ENCODE measurements around the gene IFIT5.

DNA sequence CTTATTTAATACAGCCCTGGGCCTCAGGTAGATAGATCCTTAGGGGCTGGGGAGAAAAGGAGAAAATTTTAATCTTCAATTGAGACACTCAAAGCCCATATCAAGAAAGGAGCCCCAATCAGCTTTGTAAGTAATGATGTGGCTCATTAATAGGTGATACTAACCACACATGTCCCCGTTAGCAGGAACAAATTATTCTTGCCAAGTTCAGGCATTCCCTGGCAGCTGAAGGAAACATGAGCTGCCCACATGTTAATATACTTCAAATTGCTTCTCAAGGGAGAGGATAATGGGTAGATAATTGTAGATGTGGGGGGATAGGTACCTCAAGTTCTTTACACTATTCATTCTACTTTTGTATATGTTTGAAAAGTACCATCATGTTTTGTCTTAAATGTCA, 14.5 kb downstream of the IFIT5 start:
- TF ChIP-seq, protein P1, sequence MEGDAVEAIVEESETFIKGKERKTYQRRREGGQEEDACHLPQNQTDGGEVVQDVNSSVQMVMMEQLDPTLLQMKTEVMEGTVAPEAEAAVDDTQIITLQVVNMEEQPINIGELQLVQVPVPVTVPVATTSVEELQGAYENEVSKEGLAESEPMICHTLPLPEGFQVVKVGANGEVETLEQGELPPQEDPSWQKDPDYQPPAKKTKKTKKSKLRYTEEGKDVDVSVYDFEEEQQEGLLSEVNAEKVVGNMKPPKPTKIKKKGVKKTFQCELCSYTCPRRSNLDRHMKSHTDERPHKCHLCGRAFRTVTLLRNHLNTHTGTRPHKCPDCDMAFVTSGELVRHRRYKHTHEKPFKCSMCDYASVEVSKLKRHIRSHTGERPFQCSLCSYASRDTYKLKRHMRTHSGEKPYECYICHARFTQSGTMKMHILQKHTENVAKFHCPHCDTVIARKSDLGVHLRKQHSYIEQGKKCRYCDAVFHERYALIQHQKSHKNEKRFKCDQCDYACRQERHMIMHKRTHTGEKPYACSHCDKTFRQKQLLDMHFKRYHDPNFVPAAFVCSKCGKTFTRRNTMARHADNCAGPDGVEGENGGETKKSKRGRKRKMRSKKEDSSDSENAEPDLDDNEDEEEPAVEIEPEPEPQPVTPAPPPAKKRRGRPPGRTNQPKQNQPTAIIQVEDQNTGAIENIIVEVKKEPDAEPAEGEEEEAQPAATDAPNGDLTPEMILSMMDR (conservative IDR thresholded peaks at IDR 0.05): no peak
- no peak for TF ChIP-seq ZFX (IDR thresholded peaks at IDR 0.05)
